Activated gamma-delta T cell treated with Interleukin-2 at 50 U/mL for 16 hours (primary cell): ENCODE measurements around the gene CD248.
"Not testable (repeated sequence)": the region's sequence is repeated elsewhere in the genome, so short reads cannot be mapped to it uniquely, and the experiment has no call there.

Experiments
- DNase-seq: peaks from one replicate; pipeline ENCODE4 v3.0.0-alpha.2; 2020

CD248 gene

DNA sequence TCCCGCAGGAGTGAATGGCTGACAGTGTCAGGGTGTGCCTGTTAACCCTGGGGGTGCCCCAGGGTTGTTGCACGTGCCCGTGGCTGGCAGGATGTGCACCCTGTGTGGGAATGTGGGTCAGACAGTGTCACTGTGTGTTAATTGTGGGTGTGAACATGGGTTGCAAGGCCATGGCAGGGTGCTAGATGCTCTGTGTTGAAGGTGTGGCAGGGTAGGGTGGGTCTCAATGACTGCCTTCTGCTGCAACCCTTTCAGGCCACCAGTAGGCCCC, 11.1 kb upstream of the CD248 start:
- peak; percentile 48 for DNase-seq

- no peak for DNase-seq
These were observed 10.6 kb upstream of the CD248 start for GRCh38 chr11:66327171-66328030.

GRCh38 chr11:66326261-66327111, 9.6 kb upstream of the CD248 start:
- no peak for DNase-seq

- no peak for DNase-seq
These were observed 8.4 kb upstream of the CD248 start for GRCh38 chr11:66325263-66325671.

GRCh38 chr11:66324664-66325063, 7.8 kb upstream of the CD248 start:
- DNase-seq, result no peak

DNA sequence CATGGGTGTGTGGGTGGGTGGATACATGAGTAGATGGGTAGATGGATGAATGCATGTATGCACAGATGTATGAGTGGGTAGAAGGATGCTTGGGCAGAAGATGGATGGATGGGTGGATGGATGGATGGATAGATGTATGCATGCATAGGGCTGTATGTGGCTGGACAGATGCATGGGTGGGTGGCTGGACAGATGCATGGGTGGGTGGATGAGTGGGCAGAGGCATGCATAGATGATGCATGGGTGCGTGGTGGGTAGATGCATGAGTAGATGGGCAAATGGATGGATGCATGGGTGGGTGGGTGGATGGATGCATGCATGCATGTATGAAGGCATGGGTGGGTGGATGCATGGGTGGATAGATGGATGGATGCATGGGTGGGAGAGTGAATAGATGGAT, 6.8 kb upstream of the CD248 start:
- no peak for DNase-seq

GRCh38 chr11:66322732-66323427, 6.0 kb upstream of the CD248 start:
- DNase-seq, result no peak

GRCh38 chr11:66321606-66322005, 4.8 kb upstream of the CD248 start:
- no peak for DNase-seq

DNA sequence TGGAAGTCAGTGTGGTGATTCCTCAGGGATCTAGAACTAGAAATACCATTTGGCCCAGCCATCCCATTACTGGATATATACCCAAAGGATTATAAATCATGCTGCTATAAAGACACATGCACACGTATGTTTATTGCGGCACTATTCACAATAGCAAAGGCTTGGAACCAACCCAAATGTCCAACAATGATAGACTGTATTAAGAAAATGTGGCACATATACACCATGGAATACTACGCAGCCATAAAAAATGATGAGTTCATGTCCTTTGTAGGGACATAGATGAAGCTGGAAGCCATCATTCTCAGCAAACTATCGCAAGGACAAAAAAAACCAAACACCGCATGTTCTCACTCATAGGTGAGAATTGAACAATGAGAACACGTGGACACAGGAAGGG, 3.9 kb upstream of the CD248 start:
- not testable (repeated sequence) for DNase-seq

- not testable (repeated sequence) for DNase-seq
These were observed 3.4 kb upstream of the CD248 start for GRCh38 chr11:66320289-66320688.

GRCh38 chr11:66318600-66318970, 1.7 kb upstream of the CD248 start:
- DNase-seq, result no peak

DNA sequence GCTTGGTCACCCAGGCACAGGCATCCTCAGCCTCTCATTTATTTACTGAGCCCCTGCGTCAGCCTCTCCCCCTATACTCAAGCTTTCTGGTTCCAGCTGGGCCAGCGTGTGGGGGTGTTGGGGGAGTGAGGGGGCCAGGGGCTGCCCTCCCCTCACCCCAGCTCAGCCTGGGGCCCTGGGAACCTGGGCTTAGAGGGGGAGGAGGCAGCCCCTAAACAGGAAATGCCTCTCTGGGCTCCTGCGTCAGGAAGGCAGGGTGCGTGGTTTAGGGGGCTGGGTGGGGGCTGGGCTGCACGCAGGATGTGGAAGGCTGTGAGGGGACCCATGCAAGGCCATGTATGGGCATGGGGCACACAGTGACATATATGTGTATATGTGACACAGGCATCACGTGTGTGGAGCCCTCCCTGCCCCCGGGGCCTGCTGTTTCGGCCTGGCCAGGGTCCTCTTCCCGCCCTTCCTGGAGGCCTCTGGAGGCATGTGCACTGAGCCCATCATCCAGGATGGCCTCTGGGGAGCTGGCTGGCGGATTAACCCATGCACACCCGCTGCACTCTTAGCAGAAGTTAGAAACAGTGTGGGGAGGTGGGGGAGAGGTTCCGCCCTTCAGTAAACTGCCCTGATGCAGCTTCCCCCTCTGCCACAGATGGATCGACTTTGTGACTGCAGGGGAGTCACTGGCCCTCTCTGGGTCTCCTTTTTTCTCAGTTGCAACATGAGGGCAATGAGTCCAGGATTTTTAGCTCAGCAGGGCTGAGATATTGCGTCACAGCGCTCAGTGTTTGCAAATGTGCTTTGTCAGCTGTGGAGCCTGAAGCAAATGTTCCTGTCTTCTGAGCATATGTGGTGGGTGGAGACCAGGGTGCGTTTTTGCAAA, 1.1 kb upstream of the CD248 start:
- DNase-seq, result peak; percentile 84

DNA sequence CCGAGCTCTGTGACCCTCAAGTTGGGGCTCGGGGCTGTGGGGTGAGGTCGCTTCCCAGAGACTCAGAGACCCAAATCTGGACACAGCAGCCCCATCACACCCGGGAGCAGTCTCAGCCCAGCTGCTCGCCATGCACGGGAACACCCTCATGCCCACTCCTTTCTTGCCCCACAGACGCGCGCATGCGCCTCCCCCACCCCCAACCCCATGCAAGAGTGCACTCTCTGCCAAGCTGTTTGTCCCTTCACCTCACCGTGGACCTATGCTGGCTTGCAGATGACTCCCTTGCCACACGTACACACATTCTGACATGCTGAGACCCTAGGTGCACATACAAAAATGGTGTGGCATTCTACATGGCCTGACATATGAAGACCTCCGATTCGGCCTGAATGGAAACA, 478 bp upstream of the CD248 start:
- DNase-seq, result peak; percentile 59

GRCh38 chr11:66315921-66316811, 678 bp downstream of the CD248 start:
- DNase-seq, result no peak

- no peak for DNase-seq
These were observed 1.4 kb downstream of the CD248 start for GRCh38 chr11:66315498-66315885.

DNA sequence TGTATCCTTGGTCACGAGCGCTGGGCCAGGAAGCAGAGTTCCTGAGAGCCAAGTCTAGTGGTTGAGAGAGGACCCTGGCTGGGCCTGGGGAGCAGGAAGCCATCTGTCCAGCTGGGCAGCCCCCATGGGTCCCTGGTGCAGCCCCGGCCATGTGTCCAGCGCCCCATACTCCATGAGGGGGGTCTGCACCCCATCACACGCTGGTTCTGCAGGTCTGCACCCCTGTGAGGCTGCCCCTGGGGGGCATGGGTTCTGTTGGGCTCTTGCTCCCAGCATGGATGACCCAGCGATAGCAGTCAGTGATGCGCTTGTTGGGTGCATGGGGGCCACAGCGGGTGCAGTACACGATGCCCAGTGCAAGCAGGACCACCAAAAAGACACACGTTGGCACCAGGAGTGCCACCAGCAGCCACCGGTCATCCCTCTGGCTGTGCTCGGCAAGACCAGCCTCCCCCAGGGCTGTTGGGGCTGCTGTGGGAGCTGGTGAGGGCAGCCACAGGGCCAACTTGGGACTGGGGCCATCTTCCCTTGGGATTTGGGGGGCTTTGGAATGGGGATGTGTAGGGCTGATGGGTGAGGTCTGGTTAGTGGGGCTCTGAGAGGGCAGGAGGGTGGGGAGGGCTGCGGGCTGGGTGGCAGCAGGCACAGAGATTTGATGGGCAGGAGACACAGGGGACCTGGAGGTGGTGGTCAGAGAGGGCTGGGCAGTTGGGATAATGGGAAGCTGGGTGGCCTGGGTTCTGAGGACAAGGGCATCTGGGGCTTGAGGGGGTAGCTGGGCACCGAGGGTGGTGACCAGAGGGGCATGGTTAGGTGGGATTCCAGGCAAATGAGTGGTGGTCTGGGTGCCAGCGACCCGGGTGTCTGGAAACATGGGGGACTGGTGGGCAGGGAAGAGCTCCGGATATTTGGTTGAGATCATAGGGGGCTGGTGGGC, 2.0 kb downstream of the CD248 start:
- DNase-seq, result no peak

- DNase-seq, result no peak
These were observed 2.7 kb downstream of the CD248 start for GRCh38 chr11:66314186-66314501.

DNA sequence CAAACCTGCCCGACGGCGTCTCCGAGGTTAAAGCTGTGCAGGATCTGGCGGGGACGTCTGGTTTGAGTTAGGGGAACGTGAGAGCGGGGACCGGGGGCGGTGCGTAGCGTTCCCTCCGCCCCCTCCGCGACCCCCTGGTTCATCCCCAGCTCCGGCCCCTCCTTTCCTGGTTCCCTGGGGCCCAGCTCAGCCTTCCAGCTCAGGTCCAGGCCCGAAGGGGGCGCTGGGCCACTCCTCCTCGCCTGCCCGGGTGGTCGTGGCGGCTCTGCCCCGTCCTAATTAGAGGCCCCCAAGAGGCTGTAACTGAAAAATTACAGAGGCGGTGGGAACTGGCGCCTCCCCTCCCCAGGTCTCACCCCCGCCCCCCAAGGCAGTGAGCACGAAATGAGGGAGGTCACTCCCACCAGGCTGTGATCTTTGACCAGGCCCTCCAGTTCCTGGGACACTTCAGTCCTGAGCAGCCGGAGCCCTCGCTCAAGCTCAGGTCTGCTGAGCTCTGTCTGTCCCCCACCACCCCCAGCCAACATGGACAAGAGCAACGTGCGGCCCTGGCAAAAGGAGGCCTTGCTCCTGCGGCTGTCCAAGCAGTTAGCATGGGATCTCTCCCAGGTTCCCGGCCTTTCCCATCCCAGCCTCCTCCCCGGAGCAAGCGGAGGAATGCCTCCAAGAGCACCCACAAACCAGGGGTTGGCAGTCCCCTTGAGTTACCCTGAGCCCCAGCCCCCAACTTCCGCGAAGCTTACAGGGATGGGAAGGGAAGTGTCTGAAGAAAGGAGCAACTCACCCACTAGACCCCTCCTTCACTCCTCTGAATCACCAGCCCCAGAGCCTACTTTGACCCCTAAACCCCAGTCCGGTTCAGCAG, 3.3 kb downstream of the CD248 start:
- no peak for DNase-seq

DNA sequence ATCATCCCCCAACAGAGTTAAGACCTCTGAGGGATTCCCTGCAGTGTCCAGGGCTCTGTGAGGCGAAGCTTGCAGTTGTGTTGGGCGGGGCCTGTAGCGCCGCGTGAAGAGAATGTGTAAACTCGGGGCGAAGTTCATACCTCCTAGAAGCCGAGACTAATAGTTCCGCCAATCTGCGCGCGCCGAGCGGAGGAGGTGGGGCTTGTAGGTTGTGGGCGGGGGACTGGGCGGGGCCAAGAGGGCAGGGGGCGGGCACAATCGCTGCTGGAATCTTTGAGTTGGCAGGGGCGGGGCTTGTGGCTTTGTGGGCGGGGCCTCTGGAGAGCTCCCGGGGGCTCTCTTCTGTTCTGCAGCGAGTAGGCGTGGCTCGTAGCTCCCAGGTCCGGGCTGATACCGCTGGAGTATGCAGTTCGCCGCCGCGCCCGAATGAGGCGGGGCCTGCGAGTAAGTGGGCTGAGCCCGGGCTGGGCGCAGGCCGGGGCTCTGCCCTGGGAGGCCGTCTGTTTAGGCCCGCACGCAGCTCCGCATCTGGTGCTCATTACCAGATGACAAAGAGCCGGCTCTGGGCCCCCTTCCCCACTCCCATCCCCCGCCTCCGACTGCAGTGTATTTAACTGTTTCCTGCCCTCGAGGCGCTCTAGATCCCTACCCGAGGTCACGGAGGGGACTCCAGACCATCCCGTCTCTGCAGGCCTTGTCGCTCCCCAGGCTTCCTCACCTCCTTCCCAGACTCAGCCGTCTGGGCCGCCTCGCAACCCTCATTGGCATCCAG, 4.1 kb downstream of the CD248 start:
- DNase-seq, result peak; percentile 100
